HG02970 (cell line): ENCODE measurements around the gene COL12A1.
"Not testable (repeated sequence)": the region's sequence is repeated elsewhere in the genome, so short reads cannot be mapped to it uniquely, and the experiment has no call there.

Experiments used
- ATAC-seq: cut with Tn5 transposase; IDR thresholded peaks from one replicate; pipeline ENCODE4 v1.9.1; 2021; ENCODE audit warnings: mild to moderate bottlenecking, moderate library complexity, moderate number of reproducible peaks; ENCODE audit not compliant: unreplicated experiment, low FRiP score

The COL12A1 gene

DNA sequence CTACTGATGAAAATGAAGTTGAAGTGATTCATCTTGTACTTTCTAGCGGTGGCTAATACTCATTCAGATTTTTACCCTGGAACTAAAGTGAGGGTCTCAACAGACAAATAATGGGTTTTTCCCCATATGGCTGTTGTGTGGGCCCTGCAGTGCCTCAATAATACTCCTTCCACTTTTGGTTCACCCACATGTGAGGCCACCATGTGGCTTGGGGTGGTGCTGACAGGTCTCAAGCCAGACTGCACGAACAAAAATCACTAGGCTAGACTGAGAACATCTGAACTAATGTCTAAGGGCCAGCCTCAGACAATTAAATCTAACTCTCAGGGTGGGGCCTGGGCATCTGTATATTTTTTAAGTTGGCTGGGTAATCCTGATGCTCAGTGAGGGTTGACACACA, 7.9 kb upstream of the COL12A1 start:
- ATAC-seq = no peak

DNA sequence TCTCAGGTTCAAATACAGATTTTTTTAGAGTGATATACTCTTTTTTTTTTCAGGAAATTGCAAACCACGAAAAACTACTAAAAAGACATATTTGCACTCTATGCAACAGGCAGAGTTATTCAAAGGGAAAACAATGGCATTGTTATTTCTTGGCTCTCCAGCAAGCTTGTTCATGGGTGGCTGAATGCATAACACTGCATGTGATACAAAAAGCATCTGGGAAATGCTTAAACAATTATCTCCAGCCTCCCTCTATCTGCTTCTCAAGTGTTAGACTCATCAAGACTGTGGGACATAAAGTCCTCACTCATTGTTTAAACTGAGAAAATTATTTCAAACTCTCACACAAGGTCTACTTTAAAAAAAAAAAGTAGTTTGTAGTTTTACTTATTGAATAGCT, 7.3 kb upstream of the COL12A1 start:
- no peak for ATAC-seq

DNA sequence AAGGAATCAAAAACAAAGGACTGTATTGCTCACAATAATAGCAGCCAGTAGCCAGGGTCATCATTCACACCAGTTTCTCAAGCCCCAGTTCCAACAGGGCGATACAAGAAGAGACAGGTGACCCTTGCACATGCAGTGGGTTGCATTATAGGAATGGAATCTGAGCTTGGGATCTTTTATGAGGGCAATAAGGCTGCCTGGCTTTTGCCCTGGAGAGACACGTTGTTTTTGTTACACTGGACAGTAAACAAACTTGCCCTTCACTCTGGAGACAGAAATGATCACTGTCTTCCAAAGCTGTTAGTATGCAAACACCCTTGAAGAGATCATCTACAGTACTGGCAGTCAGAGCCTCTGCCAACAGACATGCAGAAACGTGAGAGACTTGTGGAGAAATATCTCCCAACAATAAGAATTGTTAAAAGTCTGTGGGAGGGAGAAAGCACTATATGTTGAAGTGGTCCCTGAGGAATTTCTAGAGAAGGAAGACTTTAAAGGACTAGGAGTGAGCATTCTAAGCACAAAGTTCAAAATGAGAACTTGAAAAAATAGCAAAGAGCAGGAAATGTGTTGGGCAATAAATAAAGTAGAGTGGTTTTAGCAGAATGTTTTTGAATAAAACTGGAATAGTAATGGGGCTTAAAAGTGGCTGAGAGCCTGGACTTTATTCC, 6.2 kb upstream of the COL12A1 start:
- ATAC-seq = no peak

DNA sequence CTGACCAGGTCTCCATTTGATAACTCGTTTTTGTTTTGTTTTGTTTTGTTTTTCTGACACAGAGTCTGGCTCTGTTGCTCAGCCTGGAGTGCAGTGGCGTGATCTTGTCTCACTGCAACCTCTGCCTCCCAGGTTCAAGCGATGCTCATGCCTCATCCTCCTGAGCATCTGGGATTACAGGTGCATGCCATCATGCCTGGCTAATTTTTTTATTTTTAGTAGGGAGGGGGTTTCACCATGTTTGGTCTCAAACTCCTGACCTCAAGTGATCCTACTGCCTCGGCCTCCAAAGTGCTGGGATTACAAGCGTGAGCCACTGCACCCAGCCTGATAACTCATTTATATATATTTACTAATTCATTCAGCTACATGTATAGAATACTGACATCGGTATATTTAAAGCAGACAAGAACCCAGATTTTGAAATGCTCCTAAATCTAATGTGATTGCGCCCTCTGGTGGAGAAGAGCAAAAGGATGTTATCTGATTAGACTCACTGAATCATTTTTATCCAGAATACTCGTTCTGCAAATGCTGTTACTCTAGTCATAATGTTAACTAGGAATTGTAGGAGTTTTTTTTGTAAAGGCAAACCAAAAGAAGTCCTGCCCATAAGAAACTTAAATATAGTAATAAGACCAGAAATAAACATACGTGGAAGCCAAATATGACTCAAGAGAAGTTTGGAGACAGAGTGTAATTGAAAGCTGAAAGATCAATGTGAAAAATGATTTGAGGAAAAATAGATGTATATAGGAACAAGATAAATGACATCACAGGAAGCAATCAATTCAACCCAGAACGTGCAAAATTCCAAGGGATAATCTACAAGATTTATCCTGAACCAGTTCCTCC, 5.3 kb upstream of the COL12A1 start:
- ATAC-seq = no peak

DNA sequence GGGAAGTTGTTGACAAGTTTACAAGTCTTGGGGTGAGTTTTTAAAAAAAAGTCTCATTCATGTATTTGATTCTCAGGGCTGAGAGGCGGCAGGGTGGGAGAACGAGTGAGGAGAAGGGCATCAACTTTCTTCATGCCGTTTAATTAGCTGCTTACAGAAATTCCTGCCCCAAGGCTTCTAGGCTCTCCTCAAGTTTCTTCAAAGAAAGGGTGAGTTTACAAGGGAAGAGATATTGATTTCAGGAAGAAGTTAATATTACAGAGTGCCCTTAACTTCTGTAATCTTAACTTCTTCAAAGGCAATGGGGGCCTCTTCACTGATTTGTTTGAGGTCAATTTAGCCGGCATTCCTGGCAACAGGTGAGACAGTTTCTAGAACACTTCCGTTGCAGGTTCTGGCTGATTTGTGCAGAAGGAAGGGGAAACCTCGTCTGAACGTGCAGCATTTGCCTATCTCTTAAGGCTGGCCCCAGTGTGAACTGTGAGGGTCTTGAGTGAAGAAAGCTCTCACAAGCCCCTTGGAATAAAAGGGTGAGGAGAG, 3.4 kb upstream of the COL12A1 start:
- no peak for ATAC-seq

DNA sequence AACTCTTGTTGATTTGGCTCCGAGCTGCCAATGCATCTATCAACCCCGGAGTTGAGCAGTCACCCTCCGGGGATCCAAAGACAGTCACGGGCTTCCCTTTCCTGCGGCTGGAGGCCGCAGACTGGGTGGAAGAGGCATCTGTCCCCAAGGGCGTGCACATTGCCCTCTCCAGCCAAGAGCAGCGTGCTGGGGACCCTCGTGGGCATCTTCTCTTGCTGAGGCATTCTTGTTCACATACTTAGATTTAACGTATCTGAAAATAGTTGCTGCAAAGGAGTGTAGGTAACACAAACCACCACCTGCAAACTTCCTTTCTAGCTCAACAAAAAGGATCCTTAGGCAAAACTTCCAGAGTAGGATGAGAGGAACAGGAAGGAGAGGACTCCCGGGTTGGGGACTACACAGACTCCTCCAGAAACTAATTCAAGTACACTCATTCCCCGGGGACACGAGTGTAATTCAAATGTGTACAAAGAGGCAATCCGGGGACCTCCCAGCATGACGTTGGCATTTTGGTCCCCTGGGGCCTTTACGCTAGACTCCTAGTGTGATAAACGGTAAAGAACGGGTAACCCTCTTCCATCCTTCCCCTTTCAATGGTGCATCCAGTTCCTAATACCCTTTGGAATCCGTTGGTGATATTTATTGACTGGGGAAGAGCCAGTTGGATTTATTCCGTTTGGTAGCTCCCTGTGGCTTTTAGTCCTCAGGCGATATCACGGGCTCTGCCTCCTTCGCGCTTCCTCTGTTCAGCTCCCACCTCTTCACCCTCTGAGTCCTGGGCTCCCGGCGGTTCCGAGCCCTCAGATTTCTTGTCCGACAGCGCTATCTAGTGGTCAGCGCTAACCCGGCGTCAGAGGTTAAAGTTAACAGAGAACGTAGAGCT, 2.7 kb upstream of the COL12A1 start:
- peak; percentile 78 for ATAC-seq

DNA sequence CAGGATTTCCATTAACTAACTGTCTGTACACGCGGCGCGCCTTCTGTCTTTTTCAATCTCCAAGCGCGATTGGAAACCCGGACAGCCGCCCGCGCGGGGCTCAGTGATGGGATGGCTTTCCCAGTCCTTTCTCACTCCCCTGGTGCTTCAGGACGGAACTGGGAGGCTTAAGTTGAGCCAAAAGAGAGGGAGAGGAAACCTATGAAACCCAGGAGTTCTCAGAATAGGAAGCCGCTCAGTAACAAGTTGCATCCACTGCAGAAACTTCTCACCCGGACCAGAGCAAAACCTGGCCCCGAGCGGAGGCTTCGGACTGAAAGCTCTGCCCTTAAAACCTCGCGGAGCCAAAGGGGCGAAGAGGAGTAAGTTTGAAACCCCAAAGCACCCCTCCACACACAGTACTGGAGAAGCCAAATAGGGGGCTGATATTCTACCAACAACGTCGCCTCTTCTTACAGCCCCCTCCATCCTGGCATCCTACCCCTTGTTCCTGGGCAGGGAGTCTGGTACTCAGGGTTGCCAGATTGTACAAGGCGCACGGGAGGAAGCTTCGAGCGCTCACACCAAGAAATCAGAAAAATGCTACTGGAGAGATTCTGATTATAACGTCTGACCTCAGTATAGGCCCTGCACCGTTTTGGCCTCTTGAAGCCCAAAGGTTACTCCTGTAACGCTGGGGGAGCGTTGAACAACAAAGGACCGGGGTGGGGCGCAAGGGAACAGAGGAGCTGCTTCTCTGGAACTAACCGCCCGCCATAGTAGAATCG, 906 bp upstream of the COL12A1 start:
- ATAC-seq = no peak

DNA sequence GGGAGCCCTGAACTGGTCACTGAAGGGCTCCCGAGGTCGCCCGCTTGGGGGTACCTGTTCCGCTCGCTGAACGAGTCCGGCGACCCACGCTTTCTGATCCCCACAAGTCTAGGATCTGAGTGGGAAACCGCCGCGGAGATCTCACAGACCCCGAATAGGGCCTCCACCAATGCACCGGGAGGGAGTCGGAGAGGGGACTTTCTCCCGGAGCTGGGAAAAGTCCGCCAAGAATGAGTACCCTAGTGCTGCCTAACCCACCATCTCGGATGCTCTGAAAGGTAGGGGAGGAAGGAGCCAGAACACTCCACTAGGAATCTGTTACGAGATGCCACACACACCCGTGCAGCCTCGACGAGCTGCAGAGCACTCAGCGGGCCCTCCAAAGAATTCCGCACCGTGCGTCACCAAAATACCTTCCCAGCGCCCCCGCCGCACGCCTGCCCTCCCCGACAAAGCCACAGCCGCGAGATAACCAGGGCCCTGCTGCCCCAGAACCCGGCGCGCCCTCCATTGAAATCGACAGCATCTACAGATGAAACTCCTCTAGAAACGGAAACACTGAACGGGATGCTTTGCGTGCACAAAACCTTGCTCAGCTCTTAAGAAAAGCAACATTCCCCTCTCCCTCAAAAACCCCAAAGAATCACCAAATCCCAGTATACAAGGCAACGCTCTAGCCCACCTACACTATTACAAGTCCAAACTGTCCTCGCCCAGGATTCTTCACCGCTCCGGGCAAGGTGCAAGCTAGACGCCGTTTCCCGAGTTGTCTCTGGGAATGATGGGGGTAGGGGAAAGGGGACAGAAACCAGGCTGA, 686 bp downstream of the COL12A1 start:
- no peak for ATAC-seq

DNA sequence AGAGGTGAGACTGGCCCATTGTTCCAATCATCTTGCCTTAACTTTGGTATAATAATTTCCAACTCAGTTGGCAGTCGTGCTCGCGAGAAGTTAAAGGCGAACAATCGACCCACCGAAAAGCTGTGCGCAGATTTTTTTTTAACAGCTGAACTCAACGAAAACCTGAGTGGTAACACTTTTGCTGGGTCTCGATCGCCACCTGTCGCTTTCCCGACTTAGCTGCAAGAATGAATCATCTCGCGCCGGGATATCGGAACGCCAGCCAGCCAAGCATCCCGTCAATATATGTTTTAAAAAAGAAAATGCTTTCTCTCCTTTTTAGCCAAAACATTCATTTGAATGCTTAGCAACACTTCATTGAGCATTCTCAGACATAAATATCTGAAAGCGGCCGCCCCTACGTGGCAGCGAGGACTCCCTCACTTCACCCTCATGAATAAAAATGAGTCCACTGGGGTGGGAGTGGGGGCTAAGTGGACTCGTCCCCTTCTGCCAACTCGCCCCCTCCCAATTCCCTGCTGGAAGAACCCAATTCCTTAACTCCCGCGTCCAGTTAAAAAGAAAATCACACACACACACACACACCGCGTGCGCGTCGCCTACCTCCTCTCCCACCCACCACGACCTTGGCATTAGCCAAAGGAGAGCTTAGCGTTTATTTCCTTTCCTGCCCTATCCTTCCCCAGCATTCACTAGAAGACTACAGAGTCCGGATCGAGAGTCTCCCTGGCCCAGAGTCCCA, 1.5 kb downstream of the COL12A1 start:
- no peak for ATAC-seq

DNA sequence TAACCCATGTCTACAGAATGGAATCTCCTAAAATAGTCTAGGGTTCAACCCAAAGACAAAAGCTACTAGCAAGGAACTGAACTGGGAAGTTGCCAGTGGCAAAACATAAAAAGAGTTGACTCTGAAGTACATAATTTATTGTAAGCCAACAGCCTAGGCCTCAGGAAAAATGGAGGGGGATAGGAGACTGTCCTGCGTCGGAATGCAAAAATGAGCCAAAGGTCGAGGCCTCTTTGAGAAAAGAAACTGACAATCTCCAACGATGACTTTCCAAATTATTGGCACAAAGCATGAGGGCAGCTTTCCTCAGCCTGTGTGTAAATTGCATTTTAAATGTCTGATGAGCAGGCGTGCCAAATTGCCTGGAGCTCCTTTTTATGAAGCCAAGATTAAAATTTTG, 2.1 kb downstream of the COL12A1 start:
- no peak for ATAC-seq

DNA sequence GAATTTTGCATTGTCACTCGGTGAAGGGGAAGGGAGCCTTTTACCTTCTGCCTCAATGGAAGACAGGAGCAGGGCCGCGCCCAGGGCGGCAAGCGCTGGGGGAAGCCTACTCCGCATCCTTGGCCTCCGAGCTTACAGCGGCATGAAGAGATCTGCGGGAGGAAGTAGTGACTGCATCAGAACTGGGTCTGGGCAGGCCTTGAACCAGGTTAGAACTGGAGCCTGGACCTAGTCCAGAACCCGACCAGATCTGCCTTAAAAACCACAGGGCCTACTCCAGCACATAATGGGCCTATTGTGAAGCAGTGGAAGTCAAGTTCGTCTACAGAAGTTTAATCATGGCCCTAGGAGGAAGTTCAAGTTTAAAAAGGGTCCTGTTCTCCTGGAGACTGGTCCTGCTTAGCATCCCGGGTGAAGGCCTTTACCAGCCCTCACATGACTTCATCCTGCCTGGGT, 3.1 kb downstream of the COL12A1 start:
- ATAC-seq = no peak

DNA sequence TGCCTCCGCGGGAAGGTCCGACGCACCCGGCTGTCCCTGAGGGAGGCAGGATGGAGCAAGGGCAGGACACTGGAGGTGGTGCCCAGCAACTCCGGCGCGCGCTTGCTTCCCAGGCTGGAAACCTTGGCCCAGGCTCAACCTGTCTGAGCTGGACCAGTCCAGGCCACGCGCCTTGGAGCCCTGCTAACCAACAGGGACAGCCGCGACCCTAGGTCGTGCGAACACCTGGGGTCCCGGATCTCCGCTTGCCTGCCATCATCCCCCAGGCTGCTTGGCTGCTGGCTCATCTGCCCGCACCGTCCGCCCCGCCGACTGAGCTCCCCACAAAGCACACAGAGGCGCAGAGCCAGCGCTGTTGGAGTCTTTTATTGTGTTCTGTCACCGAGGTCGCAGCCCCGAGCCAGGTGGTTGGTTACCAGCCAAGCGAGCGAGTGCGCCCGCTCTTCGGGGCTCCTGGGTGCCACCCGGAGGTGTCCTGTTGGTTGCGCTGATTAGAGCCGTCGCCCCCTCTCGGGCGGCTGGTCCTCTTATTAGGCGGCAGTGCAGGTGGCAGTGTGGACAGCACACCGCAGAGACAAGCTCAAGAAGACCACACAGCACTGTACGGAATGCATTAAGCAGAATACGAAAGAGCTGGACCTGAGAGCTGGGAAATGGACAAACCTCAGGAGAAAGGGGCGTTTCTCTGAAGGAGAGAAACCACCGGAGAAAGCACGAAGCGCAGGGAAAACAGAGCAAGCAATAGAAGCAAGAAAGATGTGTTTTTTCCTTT, 3.8 kb downstream of the COL12A1 start:
- no peak for ATAC-seq

DNA sequence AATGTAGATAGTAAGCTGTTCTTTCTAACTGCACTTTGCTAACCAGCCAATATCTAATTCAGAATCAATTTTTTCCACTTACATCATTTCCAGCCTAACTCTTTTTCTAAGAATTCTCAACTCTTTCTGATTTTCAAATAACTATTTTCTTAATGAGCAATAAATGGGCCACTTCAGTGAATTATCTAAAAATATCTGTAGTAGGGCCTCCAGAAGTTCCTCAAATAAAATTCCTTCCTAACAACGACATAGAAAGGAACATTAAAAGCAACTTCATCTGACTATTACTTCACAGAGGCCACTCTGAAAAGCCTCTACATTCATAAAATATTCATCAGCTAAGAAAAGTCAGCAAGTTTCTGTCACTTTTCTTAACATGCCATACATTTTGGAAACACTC, 4.8 kb downstream of the COL12A1 start:
- ATAC-seq = no peak

DNA sequence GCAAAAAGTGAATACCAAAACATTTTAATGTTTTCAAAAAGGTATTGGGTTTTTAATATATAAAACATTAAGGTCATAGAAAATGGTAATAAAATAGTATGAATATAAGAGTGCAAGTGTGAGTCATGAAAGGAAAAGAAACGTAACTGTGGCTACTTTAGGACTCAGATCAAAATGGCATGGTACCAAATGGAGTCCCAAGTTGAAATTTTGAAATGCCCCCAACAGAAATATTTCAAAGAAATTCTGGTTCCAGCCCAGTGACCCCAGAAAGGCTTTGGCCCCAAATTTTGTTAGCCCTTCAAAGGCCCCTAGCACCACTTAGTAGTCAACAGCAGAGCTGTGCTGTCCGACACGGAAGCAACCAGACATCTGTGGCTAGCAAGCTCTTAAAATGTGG, 6.0 kb downstream of the COL12A1 start:
- no peak for ATAC-seq

DNA sequence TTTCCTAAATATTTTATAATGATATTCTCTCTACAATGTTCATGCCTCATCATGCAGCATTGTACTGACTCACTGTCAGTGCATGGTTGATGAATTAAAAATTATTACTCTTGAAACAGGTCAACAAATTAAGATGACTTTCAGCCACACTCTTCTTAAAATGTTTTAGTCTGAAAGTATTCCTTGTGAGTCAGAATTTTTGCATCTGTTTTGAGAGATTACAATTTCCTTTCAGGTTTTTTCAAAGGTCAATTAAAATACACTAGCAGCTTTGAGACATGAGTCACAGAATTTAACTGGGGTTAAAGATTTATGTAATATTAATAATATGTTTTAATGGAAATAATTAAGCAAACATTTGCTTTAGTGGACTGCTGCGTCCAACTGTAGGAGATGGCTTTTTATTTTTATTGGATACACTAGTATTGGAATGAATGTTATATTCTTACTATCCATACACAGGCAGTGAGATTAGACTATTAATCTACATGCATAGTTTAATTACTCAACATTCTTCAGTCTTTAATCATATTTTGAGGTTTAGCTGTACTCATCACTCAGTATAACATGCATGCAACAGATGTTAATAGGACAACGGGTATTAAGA, 9.7 kb downstream of the COL12A1 start:
- ATAC-seq = no peak

DNA sequence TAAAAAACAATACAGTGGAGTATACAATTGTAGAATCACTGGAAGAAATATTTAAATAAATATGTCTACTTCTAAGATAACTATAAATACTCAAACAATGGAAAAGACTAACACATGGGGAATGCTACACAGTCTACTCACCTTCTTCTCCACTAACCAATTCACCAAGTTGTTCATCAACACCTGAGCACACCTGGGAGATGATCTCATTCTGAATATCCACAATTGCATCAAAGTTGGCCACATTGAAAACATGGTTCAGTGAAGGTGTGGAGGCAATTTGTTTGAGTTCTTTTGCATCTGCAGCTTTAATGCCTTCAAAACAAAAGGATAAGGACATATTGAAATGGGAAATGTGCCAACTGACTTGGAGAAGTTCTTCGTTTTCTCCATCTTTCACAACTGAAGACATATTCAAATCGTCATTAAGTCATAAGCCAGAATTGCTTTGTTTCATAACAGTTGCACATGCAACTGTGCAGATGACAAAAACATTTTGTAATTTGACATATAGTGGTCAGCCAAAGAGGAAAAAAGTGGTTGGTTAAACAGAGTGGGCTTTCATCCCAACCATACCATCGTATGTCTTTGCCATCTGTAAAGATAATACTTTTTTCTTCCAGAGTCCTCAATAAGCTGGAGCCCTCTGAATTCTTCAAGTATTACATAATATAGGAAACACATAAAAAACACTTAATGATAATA, 17.5 kb downstream of the COL12A1 start:
- no peak for ATAC-seq

DNA sequence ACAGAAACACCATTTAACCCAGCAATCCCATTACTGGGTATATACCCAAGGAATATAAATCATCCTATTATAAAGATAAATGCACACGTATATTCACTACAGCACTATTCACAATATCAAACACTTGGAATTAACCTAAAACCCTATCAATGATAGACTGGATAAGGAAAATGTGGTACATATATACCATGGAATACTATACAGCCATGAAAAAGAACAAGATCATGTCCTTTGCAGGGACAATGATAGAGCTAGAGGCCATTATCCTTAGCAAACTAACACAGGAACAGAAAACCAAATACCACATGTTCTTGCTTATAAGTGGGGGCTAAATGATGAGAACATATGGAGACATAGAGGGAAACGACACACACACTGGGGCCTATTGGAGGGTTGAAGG, 19.3 kb downstream of the COL12A1 start:
- ATAC-seq = not testable (repeated sequence)
